SU-DHL-6 (cell line): ENCODE measurements around the gene PRR30.

Source experiments
- H2AFZ ChIP-seq: fragments of 200-600 bp; sonication (generic); 2 replicates; pipeline ENCODE4 v1.6.1; 2014; ENCODE audit warnings: low read depth, mild to moderate bottlenecking, moderate library complexity, mixed read lengths, antibody characterized with exemption, low read length; ENCODE audit not compliant: severe bottlenecking
- H3F3A ChIP-seq: fragments of 200-600 bp; shearing (Covaris generic); 2 replicates; pipeline ENCODE4 v1.6.0; 2016; ENCODE audit warnings: antibody characterized with exemption, mild to moderate bottlenecking; ENCODE audit not compliant: insufficient read depth
- H3K27ac ChIP-seq: fragments of 200-600 bp; sonication (generic); 2 replicates; pipeline ENCODE4 v1.5.1; 2016; ENCODE audit warnings: low read depth, mild to moderate bottlenecking, low read length, moderate library complexity, mixed read lengths
- H3K27me3 ChIP-seq: fragments of 200-600 bp; sonication (generic), shearing (Covaris generic); 2 replicates; pipeline ENCODE4 v1.6.0; 2014; ENCODE audit warnings: mild to moderate bottlenecking, low read length
- H3K36me3 ChIP-seq: fragments of 200-600 bp; sonication (generic); 2 replicates; pipeline ENCODE4 v1.6.1; 2014; ENCODE audit warnings: mild to moderate bottlenecking, low read length, mixed read lengths
- H3K4me2 ChIP-seq: fragments of 300-600, 200-600 bp; shearing (Covaris generic), sonication (generic); 2 replicates; pipeline ENCODE4 v1.6.0; 2014; ENCODE audit warnings: low read length, low read depth, mild to moderate bottlenecking; ENCODE audit not compliant: poor library complexity, severe bottlenecking
- H3K4me3 ChIP-seq: fragments of 200-600 bp; sonication (generic); 2 replicates; pipeline ENCODE4 v1.5.1; 2014; ENCODE audit warnings: antibody characterized with exemption, low read length, mild to moderate bottlenecking, mixed read lengths; ENCODE audit not compliant: insufficient read depth, poor library complexity, severe bottlenecking
- H3K79me2 ChIP-seq: fragments of 200-600 bp; sonication (generic); 2 replicates; pipeline ENCODE4 v1.6.1; 2014; ENCODE audit warnings: mild to moderate bottlenecking, low read length, moderate library complexity; ENCODE audit not compliant: insufficient read depth
- H3K9ac ChIP-seq: fragments of 200-600 bp; sonication (generic); 2 replicates; pipeline ENCODE4 v1.7.0; 2014; ENCODE audit warnings: mild to moderate bottlenecking, low read length
- H3K9me2 ChIP-seq: fragments of 200-600 bp; sonication (generic); replicated peaks from 2 replicates; pipeline ENCODE4 v1.6.1; 2014; ENCODE audit warnings: low read length; ENCODE audit not compliant: insufficient read depth
- H3K9me3 ChIP-seq: fragments of 200-600 bp; sonication (generic); 2 replicates; pipeline ENCODE4 v1.6.1; 2014; ENCODE audit warnings: low read length, mixed read lengths; ENCODE audit not compliant: insufficient read depth
- H4K20me1 ChIP-seq: fragments of 200-600 bp; sonication (generic); 2 replicates; pipeline ENCODE4 v1.6.1; 2014; ENCODE audit warnings: low read depth, mild to moderate bottlenecking, antibody characterized with exemption, low read length, moderate library complexity, mixed read lengths
- CTCF ChIP-seq: fragments of 200-600 bp; sonication (generic); IDR thresholded peaks from one replicate; pipeline ENCODE4 v1.5.1; 2017; ENCODE audit warnings: antibody characterized with exemption, mild to moderate bottlenecking, low read length, moderate library complexity; ENCODE audit not compliant: insufficient read depth, poor library complexity, severe bottlenecking
- EZH2phosphoT487 ChIP-seq: fragments of 200-600 bp; sonication (generic), shearing (Covaris generic); conservative IDR thresholded peaks from 2 replicates; pipeline ENCODE4 v1.6.1; 2018; ENCODE audit warnings: mild to moderate bottlenecking, antibody characterized with exemption, low read length, moderate library complexity, mixed read lengths

Gene PRR30

GRCh38 chr2:27174638-27175037 is 35.4 kb upstream of the PRR30 start:
- H3K9ac ChIP-seq = no peak overlapping the region
- H3K79me2 ChIP-seq = no peaks in the 10 kb centered on the region
- TF ChIP-seq EZH2phosphoT487 = no peak
- TF ChIP-seq CTCF = no peak
- H3K36me3 ChIP-seq = no peaks in the 10 kb centered on the region
- no peak overlapping the region for H2AFZ ChIP-seq
- no peaks in the 10 kb centered on the region for H3F3A ChIP-seq
- no peak overlapping the region for H3K27ac ChIP-seq
- no peaks in the 10 kb centered on the region for H3K27me3 ChIP-seq
- no peaks in the 10 kb centered on the region for H3K9me2 ChIP-seq
- H3K9me3 ChIP-seq = no peaks in the 10 kb centered on the region
- H3K4me2 ChIP-seq = no peak overlapping the region
- no peaks in the 10 kb centered on the region for H4K20me1 ChIP-seq
- no peak overlapping the region for H3K4me3 ChIP-seq

GRCh38 chr2:27171351-27171848 is 32.2 kb upstream of the PRR30 start:
- H3F3A ChIP-seq = no peaks in the 10 kb centered on the region
- H3K79me2 ChIP-seq = no peaks in the 10 kb centered on the region
- no peaks in the 10 kb centered on the region for H3K36me3 ChIP-seq
- no peak overlapping the region for H2AFZ ChIP-seq
- H3K4me3 ChIP-seq = no peak overlapping the region
- no peaks in the 10 kb centered on the region for H3K9me2 ChIP-seq
- no peak overlapping the region for H3K9ac ChIP-seq
- no peaks in the 10 kb centered on the region for H3K9me3 ChIP-seq
- no peak overlapping the region for H3K4me2 ChIP-seq
- H4K20me1 ChIP-seq = no peaks in the 10 kb centered on the region
- no peak for TF ChIP-seq CTCF
- no peak for TF ChIP-seq EZH2phosphoT487
- H3K27ac ChIP-seq = no peak overlapping the region
- no peaks in the 10 kb centered on the region for H3K27me3 ChIP-seq

GRCh38 chr2:27170581-27171337 is 31.5 kb upstream of the PRR30 start:
- Histone ChIP-seq H3K36me3 (no peaks in the 10 kb centered on the region), H3K9me3 (no peaks in the 10 kb centered on the region), H2AFZ (peak overlapping the region; percentile 55), H3K4me2 (peak overlapping the region; percentile 47), H3K9me2 (no peaks in the 10 kb centered on the region), H3F3A (no peaks in the 10 kb centered on the region), H4K20me1 (no peaks in the 10 kb centered on the region), H3K79me2 (no peaks in the 10 kb centered on the region), H3K27me3 (no peaks in the 10 kb centered on the region), H3K4me3 (no peak overlapping the region), H3K27ac (no peak overlapping the region), H3K9ac (0 out of 2 replicates have a peak overlapping the region, but pooled peaks have one; percentile 36)
- no peak for TF ChIP-seq CTCF
- no peak for TF ChIP-seq EZH2phosphoT487
